MM.1S (cell line): Measurements from ENCODE around the gene CBX5.

Experiments
- DNase-seq: peaks from one replicate; pipeline ENCODE4 v3.0.0-alpha.2; 2015
- H2AFZ ChIP-seq: fragments of 300-600 bp; sonication (generic); 2 replicates; pipeline ENCODE4 v1.6.0; 2016; ENCODE audit warnings: antibody characterized with exemption, low read length
- H3F3A ChIP-seq: fragments of 300-600 bp; sonication (generic); 2 replicates; pipeline ENCODE4 v1.6.1; 2016; ENCODE audit warnings: mild to moderate bottlenecking, antibody characterized with exemption, low read length, moderate library complexity, mixed read lengths; ENCODE audit not compliant: insufficient read depth
- H3K27ac ChIP-seq: fragments of 300-600 bp; sonication (generic); 2 replicates; pipeline ENCODE4 v1.5.1; 2016; ENCODE audit warnings: mild to moderate bottlenecking, low read length
- H3K27me3 ChIP-seq: fragments of 300-600 bp; sonication (generic); replicated peaks from 2 replicates; pipeline ENCODE4 v1.6.0; 2016; ENCODE audit warnings: low read length; ENCODE audit not compliant: insufficient read depth
- H3K36me3 ChIP-seq: fragments of 300-600 bp; sonication (generic); replicated peaks from 2 replicates; pipeline ENCODE4 v1.6.1; 2016; ENCODE audit warnings: mild to moderate bottlenecking, low read length, mixed read lengths; ENCODE audit not compliant: insufficient read depth
- H3K4me1 ChIP-seq: fragments of 300-600 bp; sonication (generic); 2 replicates; pipeline ENCODE4 v1.6.1; 2016; ENCODE audit warnings: low read length, mixed read lengths
- H3K4me2 ChIP-seq: fragments of 300-600 bp; sonication (generic); 2 replicates; pipeline ENCODE4 v1.6.0; 2016; ENCODE audit warnings: low read depth, low read length
- H3K4me3 ChIP-seq: fragments of 300-600 bp; sonication (generic); 2 replicates; pipeline ENCODE4 v1.5.1; 2016; ENCODE audit warnings: low read length, mixed read lengths
- H3K79me2 ChIP-seq: fragments of 300-600 bp; sonication (generic); 2 replicates; pipeline ENCODE4 v1.6.1; 2016; ENCODE audit warnings: mixed run types, low read length, mixed read lengths
- H3K9ac ChIP-seq: fragments of 300-600 bp; sonication (generic); 2 replicates; pipeline ENCODE4 v1.6.1; 2016; ENCODE audit warnings: low read length, mixed read lengths
- H3K9me2 ChIP-seq: fragments of 300-600 bp; sonication (generic); replicated peaks from 2 replicates; pipeline ENCODE4 v1.6.1; 2016; ENCODE audit warnings: mild to moderate bottlenecking, low read length, mixed read lengths; ENCODE audit not compliant: insufficient read depth
- H3K9me3 ChIP-seq: fragments of 300-600 bp; sonication (generic); replicated peaks from 2 replicates; pipeline ENCODE4 v1.6.1; 2016; ENCODE audit warnings: mild to moderate bottlenecking, low read length, mixed read lengths; ENCODE audit not compliant: insufficient read depth
- H4K20me1 ChIP-seq: fragments of 300-600 bp; sonication (generic); 2 replicates; pipeline ENCODE4 v1.6.1; 2016; ENCODE audit warnings: mild to moderate bottlenecking, low read length, moderate library complexity, mixed read lengths; ENCODE audit not compliant: insufficient read depth
- CTCF ChIP-seq: fragments of 300-600 bp; sonication (generic); IDR thresholded peaks from 2 replicates; pipeline ENCODE4 v1.5.1; 2016; ENCODE audit warnings: antibody characterized with exemption, low read length, mixed read lengths
- EZH2 ChIP-seq: fragments of 300-600 bp; sonication (generic); optimal IDR thresholded peaks from 2 replicates; pipeline ENCODE3; 2017; ENCODE audit warnings: low read depth, mild to moderate bottlenecking, antibody characterized with exemption, low read length, mixed read lengths
- EZH2phosphoT487 ChIP-seq: fragments of 300-600 bp; sonication (generic); IDR thresholded peaks from 2 replicates; pipeline ENCODE4 v1.6.1; 2018; ENCODE audit warnings: antibody characterized with exemption, low read length

CBX5 gene

GRCh38 chr12:54214553-54215406 is 65.1 kb downstream of the CBX5 start:
- Histone ChIP-seq H4K20me1 (no peaks in the 10 kb centered on the region), H3K9me3 (no peaks in the 10 kb centered on the region), H2AFZ (peak overlapping the region; percentile 62), H3F3A (peaks cover 23% of the 10 kb centered on the region), H3K4me3 (peak overlapping the region; percentile 70), H3K4me2 (peak overlapping the region; percentile 100), H3K9ac (peak overlapping the region; percentile 41; the same call in 1 of the 2 replicates), H3K4me1 (peaks cover 25% of the 10 kb centered on the region), H3K27ac (no peak overlapping the region), H3K36me3 (no peaks in the 10 kb centered on the region), H3K27me3 (peaks cover 77% of the 10 kb centered on the region), H3K79me2 (no peaks in the 10 kb centered on the region), H3K9me2 (no peaks in the 10 kb centered on the region)
- TF ChIP-seq EZH2 (no peak), EZH2phosphoT487 (no peak), CTCF (peak; percentile 100)
- peak; percentile 93 for DNase-seq

- Histone ChIP-seq H3K27ac (no peak overlapping the region), H3K4me3 (no peak overlapping the region), H3K4me1 (peaks cover 25% of the 10 kb centered on the region), H4K20me1 (no peaks in the 10 kb centered on the region), H3K9me3 (no peaks in the 10 kb centered on the region), H3F3A (peaks cover 16% of the 10 kb centered on the region), H3K4me2 (no peak overlapping the region), H3K36me3 (no peaks in the 10 kb centered on the region), H3K9ac (no peak overlapping the region), H2AFZ (no peak overlapping the region), H3K9me2 (no peaks in the 10 kb centered on the region), H3K27me3 (peaks cover 79% of the 10 kb centered on the region), H3K79me2 (no peaks in the 10 kb centered on the region)
- no peak for DNase-seq
- TF ChIP-seq EZH2phosphoT487 = no peak
- TF ChIP-seq EZH2 = no peak
- TF ChIP-seq CTCF = no peak
Observed at GRCh38 chr12:54213079-54213478, 66.8 kb downstream of the CBX5 start.

GRCh38 chr12:54211920-54212319 is 68.0 kb downstream of the CBX5 start:
- no peak for DNase-seq
- Histone ChIP-seq H3K4me1 (peaks cover 19% of the 10 kb centered on the region), H3K9me2 (no peaks in the 10 kb centered on the region), H2AFZ (no peak overlapping the region), H3K9me3 (no peaks in the 10 kb centered on the region), H4K20me1 (no peaks in the 10 kb centered on the region), H3K79me2 (no peaks in the 10 kb centered on the region), H3K36me3 (no peaks in the 10 kb centered on the region), H3F3A (peaks cover 8% of the 10 kb centered on the region), H3K27me3 (peaks cover 76% of the 10 kb centered on the region), H3K4me3 (no peak overlapping the region), H3K27ac (no peak overlapping the region), H3K9ac (no peak overlapping the region), H3K4me2 (no peak overlapping the region)
- TF ChIP-seq CTCF (no peak), EZH2 (no peak), EZH2phosphoT487 (no peak)
